GM23248 (cell line): ENCODE data around the gene AQP9.

ENCODE experiments used
- EZH2 ChIP-seq: fragments of 200-600 bp; sonication (generic); IDR thresholded peaks from 2 replicates; pipeline ENCODE4 v1.6.1; 2018; ENCODE audit warnings: antibody characterized with exemption, mild to moderate bottlenecking; ENCODE audit not compliant: insufficient read depth, poor library complexity, severe bottlenecking
- EZH2phosphoT487 ChIP-seq: fragments of 200-600 bp; sonication (generic); IDR thresholded peaks from 2 replicates; pipeline ENCODE4 v1.6.1; 2018; ENCODE audit warnings: antibody characterized with exemption, moderate library complexity, mild to moderate bottlenecking, low read depth; ENCODE audit not compliant: insufficient read depth

DNA sequence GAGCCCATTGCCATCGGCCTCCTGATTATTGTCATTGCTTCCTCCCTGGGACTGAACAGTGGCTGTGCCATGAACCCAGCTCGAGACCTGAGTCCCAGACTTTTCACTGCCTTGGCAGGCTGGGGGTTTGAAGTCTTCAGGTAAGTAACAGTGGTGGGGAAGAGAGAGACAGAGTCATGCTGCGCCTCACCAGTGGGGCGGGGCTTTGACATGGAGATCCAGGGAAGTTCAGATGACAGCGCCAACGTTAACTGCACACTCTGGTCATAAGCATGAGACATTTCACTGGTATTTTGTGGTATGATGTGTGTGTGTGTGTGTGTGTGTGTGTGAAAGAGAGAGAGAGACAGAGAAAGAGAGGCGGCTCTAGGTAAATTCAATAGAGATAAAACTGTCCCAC lies 41.0 kb downstream of the AQP9 start:
- TF ChIP-seq EZH2 (no peak), EZH2phosphoT487 (no peak)
